Measurements from ENCODE around the gene LHPP.
"Not testable (repeated sequence)": the region's sequence is repeated elsewhere in the genome, so short reads cannot be mapped to it uniquely, and the experiment has no call there.

The LHPP gene

GRCh38 chr10:124537891-124538290 is 76.3 kb downstream of the LHPP start:
- DNase-seq (ENCODE audit: low read depth) = no peak

GRCh38 chr10:124538706-124539105 is 77.1 kb downstream of the LHPP start:
- DNase-seq (ENCODE audit: low read depth) = no peak

GRCh38 chr10:124539935-124540641 is 78.5 kb downstream of the LHPP start:
- no peak for DNase-seq (ENCODE audit: low read depth)

- no peak for DNase-seq (ENCODE audit: low read depth)
Measured at GRCh38 chr10:124541076-124541903, 79.7 kb downstream of the LHPP start.

- no peak for DNase-seq (ENCODE audit: low read depth)
Measured at GRCh38 chr10:124542336-124542735, 80.7 kb downstream of the LHPP start.

GRCh38 chr10:124543146-124543545 is 81.5 kb downstream of the LHPP start:
- DNase-seq (ENCODE audit: low read depth) = no peak

GRCh38 chr10:124543971-124544370 is 82.3 kb downstream of the LHPP start:
- DNase-seq (ENCODE audit: low read depth) = no peak

GRCh38 chr10:124544711-124545110 is 83.1 kb downstream of the LHPP start:
- no peak for DNase-seq (ENCODE audit: low read depth)

GRCh38 chr10:124545351-124546054 is 83.9 kb downstream of the LHPP start:
- no peak for DNase-seq (ENCODE audit: low read depth)

GRCh38 chr10:124546055-124546369 is 84.4 kb downstream of the LHPP start:
- DNase-seq (ENCODE audit: low read depth) = no peak

- DNase-seq (ENCODE audit: low read depth) = no peak
Measured at GRCh38 chr10:124546957-124547646, 85.5 kb downstream of the LHPP start.

GRCh38 chr10:124547647-124548168 is 86.1 kb downstream of the LHPP start:
- no peak for DNase-seq (ENCODE audit: low read depth)

- not testable (repeated sequence) for DNase-seq (ENCODE audit: low read depth)
Measured at GRCh38 chr10:124549171-124549570, 87.5 kb downstream of the LHPP start.

- no peak for DNase-seq (ENCODE audit: low read depth)
Measured at GRCh38 chr10:124550293-124551034, 88.8 kb downstream of the LHPP start.

GRCh38 chr10:124551097-124551496 is 89.5 kb downstream of the LHPP start:
- DNase-seq (ENCODE audit: low read depth) = no peak

GRCh38 chr10:124551755-124552154 is 90.1 kb downstream of the LHPP start:
- no peak for DNase-seq (ENCODE audit: low read depth)

- DNase-seq (ENCODE audit: low read depth) = no peak
Measured at GRCh38 chr10:124552691-124553276, 91.2 kb downstream of the LHPP start.

GRCh38 chr10:124554085-124554858 is 92.6 kb downstream of the LHPP start:
- no peak for DNase-seq (ENCODE audit: low read depth)

- DNase-seq (ENCODE audit: low read depth) = no peak
Measured at GRCh38 chr10:124557167-124557566, 95.5 kb downstream of the LHPP start.

GRCh38 chr10:124557648-124558338 is 96.2 kb downstream of the LHPP start:
- DNase-seq (ENCODE audit: low read depth) = no peak

Data from GM04503 (cell line).